Thoracic aorta (tissue), 2 donors: ENCODE results near the gene CST9L. TPM values are rescaled to one million over a fixed set of nuclear protein-coding genes. Genes with fewer than 3 reads are reported as not detected.

Experiments
- ATAC-seq: fragments of 150-250 bp; one replicate; pipeline ENCODE4 v1.8.0; 2017; ENCODE audit warnings: low read depth; ENCODE audit not compliant: insufficient number of reproducible peaks, low FRiP score
- DNase-seq: peaks from one replicate; pipeline ENCODE4 v3.0.0-alpha.2; 2020; ENCODE audit warnings: low spot score
- H3K27ac ChIP-seq, 2 donors: fragments of 200-600 bp; sonication (generic); 1 replicate in 1 of 2; 2 replicates in 1 of 2; pipeline ENCODE4 v1.5.1; 2016; ENCODE audit warnings: mild to moderate bottlenecking in 2 of 2, moderate library complexity in 2 of 2
- H3K27me3 ChIP-seq: fragments of 200-600 bp; sonication (generic); replicated peaks from 2 replicates; pipeline ENCODE4 v1.6.0; 2016; ENCODE audit warnings: mild to moderate bottlenecking; ENCODE audit not compliant: insufficient read depth
- H3K36me3 ChIP-seq: fragments of 200-600 bp; sonication (generic); one replicate; pipeline ENCODE4 v1.5.1; 2016
- H3K4me1 ChIP-seq, 2 donors: fragments of 200-600 bp; sonication (generic); 1 replicate in 1 of 2; 2 replicates in 1 of 2; pipeline versions ENCODE4 v1.5.1 to v1.6.0; 2016; ENCODE audit warnings: low read depth in 2 of 2, mild to moderate bottlenecking in 1 of 2; ENCODE audit not compliant: control insufficient read depth in 1 of 2
- H3K4me3 ChIP-seq: fragments of 200-600 bp; sonication (generic); 2 replicates; pipeline ENCODE4 v1.5.1; 2016; ENCODE audit warnings: mild to moderate bottlenecking
- H3K9me3 ChIP-seq: fragments of 200-600 bp; sonication (generic); 2 replicates; pipeline ENCODE4 v1.5.1; 2016
- CTCF ChIP-seq: fragments of 200-600 bp; sonication (generic); IDR thresholded peaks from one replicate; pipeline ENCODE4 v1.5.1; 2019; ENCODE audit warnings: antibody characterized with exemption
- total RNA-seq, 2 donors: library from RNA; depleted of rRNA; stranded (reverse); fragments of >200 nt; gene quantifications; one replicate each; pipeline versions ENCODE4 v1.1.0 to v1.2.3, GENCODE V29; 2016

CST9L gene
- total RNA-seq, 2 donors from 2014 or later = not detected

DNA sequence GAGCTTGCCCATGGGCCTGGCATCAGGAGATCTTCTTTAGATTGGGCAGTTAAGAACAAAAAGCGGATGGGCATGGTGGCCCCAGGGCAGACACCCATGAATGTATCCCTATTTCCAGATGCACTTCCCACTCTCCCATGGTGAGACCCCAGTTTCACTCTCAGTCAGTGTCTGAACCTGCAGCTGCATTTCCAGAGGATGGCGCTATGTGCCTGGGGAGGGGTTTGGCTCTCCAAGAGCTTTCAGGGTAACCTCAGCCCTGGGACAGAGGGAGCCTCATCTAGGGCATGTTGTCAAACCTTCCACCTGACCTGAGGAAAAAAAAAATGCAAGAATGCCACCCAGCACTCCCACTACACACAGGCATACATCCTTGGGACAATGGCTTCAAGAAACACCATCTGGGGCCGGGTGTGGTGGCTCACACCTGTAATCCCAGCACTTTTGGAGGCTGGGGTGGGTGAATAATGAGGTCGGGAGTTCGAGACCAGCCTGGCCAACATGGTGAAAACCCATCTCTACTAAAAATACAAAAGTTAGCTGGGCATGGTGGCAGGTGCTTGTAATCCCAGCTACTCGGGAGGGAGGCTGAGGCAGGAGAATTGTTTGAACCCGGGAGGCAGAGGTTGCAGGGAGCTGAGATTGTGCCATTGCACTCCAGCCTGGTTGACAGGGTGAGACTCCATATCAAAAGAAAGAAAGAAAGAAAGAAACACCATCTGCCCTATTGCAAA lies 1.9 kb downstream of the CST9L start:
- TF ChIP-seq CTCF = no peak
- peaks cover 4% of the 10 kb centered on the region for H3K9me3 ChIP-seq
- DNase-seq = no peak
- H3K27ac ChIP-seq = no peak overlapping the region
- no peak for ATAC-seq
- H3K36me3 ChIP-seq = no peaks in the 10 kb centered on the region
- H3K4me3 ChIP-seq = no peak overlapping the region
- no peaks in the 10 kb centered on the region for H3K27me3 ChIP-seq
- no peaks in the 10 kb centered on the region for H3K4me1 ChIP-seq

- no peak overlapping the region for H3K27ac ChIP-seq
- H3K27me3 ChIP-seq = no peaks in the 10 kb centered on the region
- no peaks in the 10 kb centered on the region for H3K4me1 ChIP-seq
- H3K36me3 ChIP-seq = no peaks in the 10 kb centered on the region
- no peak for ATAC-seq
- no peak for DNase-seq
- no peak for TF ChIP-seq CTCF
- peaks cover 8% of the 10 kb centered on the region for H3K9me3 ChIP-seq
- H3K4me3 ChIP-seq = no peak overlapping the region
These were observed 2.7 kb downstream of the CST9L start for GRCh38 chr20:23565503-23566045.

DNA sequence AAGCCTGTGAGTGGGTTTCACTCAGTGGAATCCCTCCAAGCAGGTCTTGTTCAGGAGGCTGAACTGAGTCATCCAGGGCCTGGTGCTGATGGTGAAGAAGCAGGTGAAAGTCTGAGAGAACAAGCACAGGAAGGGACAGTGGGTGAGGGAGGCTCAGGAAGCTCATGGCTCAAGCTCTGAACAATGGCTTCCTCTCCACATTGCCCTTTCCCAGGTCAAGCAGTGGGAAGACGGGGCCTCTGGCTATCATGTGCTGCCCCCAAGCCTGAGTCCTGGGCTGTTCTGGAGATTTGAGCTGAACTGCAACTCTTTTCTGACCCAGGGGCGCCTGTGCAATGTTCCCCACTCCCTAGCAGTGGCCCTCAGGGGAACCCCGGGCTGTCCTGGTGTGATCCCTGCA lies 3.4 kb downstream of the CST9L start:
- H3K4me1 ChIP-seq = no peaks in the 10 kb centered on the region
- ATAC-seq (no peak), DNase-seq (no peak)
- H3K36me3 ChIP-seq = no peaks in the 10 kb centered on the region
- H3K27me3 ChIP-seq = no peaks in the 10 kb centered on the region
- peaks cover 11% of the 10 kb centered on the region for H3K9me3 ChIP-seq
- H3K4me3 ChIP-seq = no peak overlapping the region
- TF ChIP-seq CTCF = no peak
- H3K27ac ChIP-seq = no peak overlapping the region

DNA sequence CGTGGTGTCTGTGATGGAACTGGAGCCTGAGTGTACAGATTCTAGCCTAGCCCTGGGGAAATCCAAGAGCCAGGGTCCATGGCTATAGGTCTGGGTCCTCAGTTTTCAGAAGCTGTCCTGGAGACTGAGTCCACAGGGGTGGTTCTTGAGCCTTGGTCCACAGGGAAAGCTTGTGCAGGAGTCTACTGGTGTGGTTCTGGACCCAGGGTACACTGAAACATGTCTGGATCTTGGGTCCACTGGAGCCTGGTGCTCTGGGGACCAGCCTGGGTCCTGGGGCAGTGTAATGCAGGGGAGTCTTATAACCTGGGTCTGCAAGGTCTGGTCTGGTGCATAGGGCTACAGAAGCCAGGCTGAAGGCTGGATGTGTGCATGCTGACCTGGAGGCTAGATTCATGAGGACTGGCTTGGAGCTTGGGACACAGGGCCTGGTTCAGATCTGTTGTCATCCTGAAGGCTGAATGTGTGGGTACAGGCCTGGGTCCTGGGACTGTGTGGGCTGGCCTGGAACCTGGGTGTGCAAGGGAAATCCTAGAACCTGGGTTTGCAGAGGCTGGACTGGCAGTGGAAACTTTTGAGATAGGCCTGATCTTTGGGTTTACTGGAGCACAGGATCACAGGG lies 5.5 kb downstream of the CST9L start:
- no peaks in the 10 kb centered on the region for H3K4me1 ChIP-seq
- peaks cover 19% of the 10 kb centered on the region for H3K9me3 ChIP-seq
- no peak for ATAC-seq
- no peak for TF ChIP-seq CTCF
- no peaks in the 10 kb centered on the region for H3K36me3 ChIP-seq
- DNase-seq = no peak
- H3K4me3 ChIP-seq = no peak overlapping the region
- H3K27ac ChIP-seq = no peak overlapping the region
- no peaks in the 10 kb centered on the region for H3K27me3 ChIP-seq

DNA sequence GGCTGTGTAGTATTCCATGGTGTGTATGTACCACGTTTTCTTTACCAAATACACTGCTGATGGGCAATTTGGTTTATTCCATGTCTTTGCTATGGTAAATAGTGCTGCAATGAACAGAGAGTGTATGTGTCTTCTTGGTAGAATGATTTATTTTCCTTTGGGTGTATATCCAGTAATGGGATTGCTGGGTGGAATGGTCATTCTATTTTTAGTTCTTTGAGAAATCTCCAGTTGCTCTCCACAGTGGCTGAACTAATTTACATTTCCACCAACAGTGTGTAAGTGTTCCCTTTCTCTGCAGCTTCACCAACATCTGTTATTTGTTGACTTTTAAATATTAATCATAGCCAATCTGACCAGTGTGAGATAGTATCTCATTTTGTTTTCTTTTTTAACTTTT lies 13.9 kb downstream of the CST9L start:
- H3K9me3 ChIP-seq = peaks cover 8% of the 10 kb centered on the region
- no peak overlapping the region for H3K27ac ChIP-seq
- no peaks in the 10 kb centered on the region for H3K36me3 ChIP-seq
- H3K27me3 ChIP-seq = no peaks in the 10 kb centered on the region
- ATAC-seq (no peak), DNase-seq (no peak)
- no peak for TF ChIP-seq CTCF
- no peak overlapping the region for H3K4me3 ChIP-seq
- H3K4me1 ChIP-seq = no peaks in the 10 kb centered on the region
